Adrenal gland (tissue), 12 donors: ENCODE data around the gene ROR2. TPM values are rescaled to one million over a fixed set of nuclear protein-coding genes. Genes with fewer than 3 reads are reported as not detected.

Experiments used
- DNase-seq, 7 donors: peaks; one replicate each; pipeline ENCODE4 v3.0.0-alpha.2; 2019 to 2020
- H3K27ac ChIP-seq, 5 donors: fragments of 200-600 bp; sonication (generic) in 4 of 5; 1 replicate in 3 of 5; 2 replicates in 2 of 5; pipeline versions ENCODE4 v1.5.1 to v1.8.0; 2016 to 2020; ENCODE audit warnings: mild to moderate bottlenecking in 1 of 5
- H3K27me3 ChIP-seq: fragments of 200-600 bp; 2 replicates; pipeline ENCODE4 v1.8.0; 2021
- H3K36me3 ChIP-seq, 2 donors: fragments of 200-600 bp; replicated peaks in 1 of 2; 1 replicate in 1 of 2; 2 replicates in 1 of 2; pipeline versions ENCODE4 v1.5.1 to v1.8.0; 2018 to 2022
- H3K4me1 ChIP-seq, 2 donors: fragments of 200-600 bp; replicated peaks in 1 of 2; 1 replicate in 1 of 2; 2 replicates in 1 of 2; pipeline versions ENCODE4 v1.5.1 to v1.8.0; 2018 to 2021
- H3K4me3 ChIP-seq, 4 donors: fragments of 200-600 bp; sonication (generic) in 3 of 4; one replicate each; pipeline ENCODE4 v1.5.1; 2016 to 2018
- H3K9me3 ChIP-seq, 3 donors: fragments of 200-600 bp; sonication (generic) in 1 of 3; replicated peaks in 1 of 3; 1 replicate in 2 of 3; 2 replicates in 1 of 3; pipeline versions ENCODE4 v1.5.1 to v1.8.0; 2016 to 2021
- POLR2A ChIP-seq, 2 donors: fragments of 450-650 bp; IDR thresholded peaks; one replicate each; pipeline ENCODE4 v1.6.1; 2017; ENCODE audit warnings: antibody characterized with exemption in 2 of 2, mild to moderate bottlenecking in 2 of 2, moderate library complexity in 1 of 2
- WGBS, 4 donors: extraction: QIAGEN DNeasy Blood & Tissue Kit in 2 of 4; methylation state at CpG; one replicate each; pipeline versions ENCODE4 v1.1.5 to v1.1.7; 2013 to 2017; 5-methylcytosine and 5-hydroxymethylcytosine counted together
- intact Hi-C, 2 donors: fragments of 100-400 bp; cut with DNase I; formaldehyde crosslinking; loops; one replicate each; pipeline versions ENCODE4 v1.14.1 to v1.15.0; 2022 to 2023
- polyA plus RNA-seq, 3 donors: library from polyadenylated mRNA; stranded (reverse); fragments of 200-250 nt in 2 of 3; fragments of 350-450 nt in 1 of 3; fragmentation: Illumina TruSeq in 1 of 3; extraction: RNeasy Lipid Tissue Mini Kit (QIAGEN cat#74804) in 1 of 3; gene quantifications; one replicate each; pipeline ENCODE4 v1.2.3, GENCODE V29; 2013 to 2014
- total RNA-seq, 9 donors: library from RNA; depleted of rRNA in 4 of 9; stranded (reverse); fragments of >200 nt in 4 of 9; fragments of 120-200 nt in 1 of 9; fragmentation: NEBNext Ultra II Directional in 1 of 9; extraction: Animal tissue kit (Norgen Biotek cat#: 25700) in 1 of 9; gene quantifications; one replicate each; pipeline versions ENCODE4 v1.1.0 to v1.2.4, GENCODE V29; 2013 to 2023
- TF ChIP-seq, protein P1 (sequence below), 6 experiments: fragments of 450-650 bp in 4 of 6; fragments of 200-600 bp in 2 of 6; sonication (generic) in 1 of 6; IDR thresholded peaks; 1 replicate in 5 of 6; 2 replicates in 1 of 6; pipeline versions ENCODE4 v1.5.1 to v1.8.0; 2016 to 2021; ENCODE audit warnings: antibody characterized with exemption in 6 of 6, mild to moderate bottlenecking in 2 of 6, moderate library complexity in 1 of 6
- donor health status: healthy with polysubstance abuse.
- donor health status: Bipolar disorder and iron deficiency.
- donor health status: DM: yes; HTN: yes; CAD: no.
- donor health status: DM: no; HTN: no; CAD: no.
- donor health status: DM: no; HTN: no; CAD: no.
- donor health status: DM: yes; HTN: yes; CAD: no.

The ROR2 gene
- total and polyA plus RNA-seq, 12 donors = 3.9 to 23.9 (median 11.4) TPM

DNA sequence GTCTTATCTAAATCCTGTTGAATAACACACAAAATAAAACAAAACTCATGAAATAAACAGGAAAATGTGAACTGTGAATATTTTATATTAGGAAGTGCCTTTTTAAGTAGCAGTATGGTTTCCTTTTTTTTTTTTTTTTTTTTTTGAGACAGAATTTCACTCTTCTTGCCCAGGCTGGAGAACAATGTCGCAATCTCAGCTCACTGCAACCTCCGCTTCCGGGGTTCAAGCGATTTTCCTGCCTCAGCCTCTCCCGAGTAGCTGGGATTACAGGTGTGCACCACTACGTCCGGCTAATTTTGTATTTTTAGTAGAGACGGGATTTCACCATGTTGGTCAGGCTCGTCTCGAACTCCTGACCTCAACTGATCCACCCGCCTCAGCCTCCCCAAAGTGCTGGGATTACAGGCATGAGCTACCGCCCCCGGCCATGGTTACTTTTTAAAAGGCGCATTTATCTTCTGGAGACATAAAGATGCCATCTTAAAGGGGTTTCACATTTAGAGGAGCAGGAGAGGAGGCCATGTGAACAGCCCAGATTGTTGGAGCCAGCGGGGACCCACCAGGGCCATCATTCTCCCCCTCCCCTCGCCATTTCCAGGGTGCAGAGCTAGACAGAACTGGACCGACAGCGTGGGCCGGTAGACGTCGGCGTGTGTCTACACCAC, 64.1 kb downstream of the ROR2 start:
- no peak for DNase-seq
- WGBS, 4 donors = 77 to 87% (median 81%) methylated on average over 22 of the region's 22 CpGs
- peak overlapping the region in 2 of 5 donors; percentile 54 to 62 for H3K27ac ChIP-seq

DNA sequence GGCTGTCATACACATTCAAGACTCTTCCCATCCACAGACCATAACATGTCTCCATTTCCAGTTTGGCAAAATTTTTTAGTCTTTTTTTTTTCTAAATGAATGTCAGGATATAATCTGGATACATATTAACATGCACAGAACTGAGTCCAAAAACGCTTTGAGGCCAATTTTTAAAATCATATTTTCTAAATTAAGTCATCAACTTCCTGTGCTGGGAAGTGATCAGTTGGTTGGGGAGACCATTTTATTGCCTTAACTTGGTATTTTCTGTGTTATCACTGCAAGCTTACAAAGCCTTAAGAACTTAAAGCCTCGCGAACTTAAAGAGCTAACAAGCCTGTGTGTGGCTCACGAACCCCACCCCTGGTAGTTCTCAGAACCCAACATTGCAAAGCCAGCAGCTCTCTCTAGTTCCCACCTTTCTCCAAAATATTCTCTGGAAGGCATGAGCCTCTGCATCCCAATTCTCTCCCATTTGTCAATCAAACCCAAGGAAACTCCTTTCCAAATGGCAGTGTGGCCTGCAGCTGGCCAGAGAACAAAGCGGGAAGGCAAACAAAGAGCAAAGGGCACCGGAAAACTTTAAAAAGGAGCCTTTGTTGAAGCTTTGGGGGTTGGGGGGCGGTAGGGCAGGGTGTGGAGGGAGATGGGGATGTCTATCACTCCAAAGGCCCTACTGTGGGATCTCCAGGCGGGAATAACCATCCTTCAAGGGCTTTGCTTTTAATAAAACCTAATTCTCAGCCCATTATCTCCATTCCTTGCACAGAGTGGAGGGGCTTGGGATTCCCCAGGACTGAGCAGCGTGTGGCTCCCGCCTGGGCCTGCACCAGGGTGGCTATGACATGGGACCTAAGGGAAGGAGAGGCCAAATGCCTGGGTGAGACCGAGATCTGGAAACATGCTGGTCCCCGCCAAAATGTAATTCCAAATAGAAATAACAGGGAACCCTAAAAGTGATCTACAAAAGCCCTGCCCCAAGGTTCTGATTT, 65.0 kb downstream of the ROR2 start:
- intact Hi-C loops = no loop called here
- H3K9me3 ChIP-seq = no peaks in the 10 kb centered on the region
- H3K4me1 ChIP-seq = peaks cover 0 to 42% of the 10 kb centered on the region in 2 donors
- H3K27me3 ChIP-seq = no peaks in the 10 kb centered on the region
- H3K36me3 ChIP-seq = no peaks in the 10 kb centered on the region
- 76 to 86% (median 85%) methylated on average over 10 to 12 of the region's 12 CpGs for WGBS, 4 donors
- TF ChIP-seq, protein P1, sequence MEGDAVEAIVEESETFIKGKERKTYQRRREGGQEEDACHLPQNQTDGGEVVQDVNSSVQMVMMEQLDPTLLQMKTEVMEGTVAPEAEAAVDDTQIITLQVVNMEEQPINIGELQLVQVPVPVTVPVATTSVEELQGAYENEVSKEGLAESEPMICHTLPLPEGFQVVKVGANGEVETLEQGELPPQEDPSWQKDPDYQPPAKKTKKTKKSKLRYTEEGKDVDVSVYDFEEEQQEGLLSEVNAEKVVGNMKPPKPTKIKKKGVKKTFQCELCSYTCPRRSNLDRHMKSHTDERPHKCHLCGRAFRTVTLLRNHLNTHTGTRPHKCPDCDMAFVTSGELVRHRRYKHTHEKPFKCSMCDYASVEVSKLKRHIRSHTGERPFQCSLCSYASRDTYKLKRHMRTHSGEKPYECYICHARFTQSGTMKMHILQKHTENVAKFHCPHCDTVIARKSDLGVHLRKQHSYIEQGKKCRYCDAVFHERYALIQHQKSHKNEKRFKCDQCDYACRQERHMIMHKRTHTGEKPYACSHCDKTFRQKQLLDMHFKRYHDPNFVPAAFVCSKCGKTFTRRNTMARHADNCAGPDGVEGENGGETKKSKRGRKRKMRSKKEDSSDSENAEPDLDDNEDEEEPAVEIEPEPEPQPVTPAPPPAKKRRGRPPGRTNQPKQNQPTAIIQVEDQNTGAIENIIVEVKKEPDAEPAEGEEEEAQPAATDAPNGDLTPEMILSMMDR (IDR thresholded peaks at IDR 0.05) = no peak
- no peak for TF ChIP-seq POLR2A (IDR thresholded peaks at IDR 0.05)
- peak overlapping the region in 3 of 5 donors; percentile 38 to 62 (median 54) for H3K27ac ChIP-seq
- no peak overlapping the region for H3K4me3 ChIP-seq
- no peak for DNase-seq

More for the DNA sequence above, 64.1 kb downstream of the ROR2 start:
- no peak for TF ChIP-seq POLR2A (IDR thresholded peaks at IDR 0.05)
- TF ChIP-seq, protein P1 (IDR thresholded peaks at IDR 0.05) = no peak
- Histone ChIP-seq H3K4me1 (peaks cover 0 to 42% of the 10 kb centered on the region in 2 donors), H3K36me3 (no peaks in the 10 kb centered on the region), H3K9me3 (no peaks in the 10 kb centered on the region), H3K4me3 (no peak overlapping the region), H3K27me3 (no peaks in the 10 kb centered on the region)
- intact Hi-C loops = no loop called here

DNA sequence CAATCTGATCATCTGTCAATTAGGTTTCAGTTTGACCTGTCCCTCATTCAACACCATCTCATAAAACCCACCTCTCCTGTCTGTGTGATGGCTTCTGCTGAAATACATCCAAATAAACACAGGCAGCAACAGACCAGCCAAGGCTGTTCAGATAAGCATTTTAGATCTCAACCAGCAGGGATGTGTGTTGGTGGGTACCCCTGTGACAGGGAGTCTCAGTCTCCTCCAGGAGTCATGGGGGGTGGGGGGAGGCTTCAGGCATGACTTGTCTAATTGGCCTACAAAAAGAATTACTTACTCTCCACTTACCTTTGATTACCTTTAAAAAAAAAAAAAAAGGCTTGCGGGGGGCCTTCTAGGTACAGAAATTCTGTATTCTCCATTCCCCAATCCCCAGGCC, 65.9 kb downstream of the ROR2 start:
- H3K4me3 ChIP-seq = no peak overlapping the region
- TF ChIP-seq, protein P1 (IDR thresholded peaks at IDR 0.05) = no peak
- no peaks in the 10 kb centered on the region for H3K9me3 ChIP-seq
- H3K27me3 ChIP-seq = no peaks in the 10 kb centered on the region
- 92 to 100% (median 100%) methylated on average over 1 of the region's 1 CpG for WGBS, 4 donors
- intact Hi-C loops = no loop called here
- H3K36me3 ChIP-seq = no peaks in the 10 kb centered on the region
- DNase-seq = no peak
- H3K27ac ChIP-seq = peak overlapping the region in 2 of 5 donors; percentile 11 to 60
- peaks cover 0 to 37% of the 10 kb centered on the region in 2 donors for H3K4me1 ChIP-seq

DNA sequence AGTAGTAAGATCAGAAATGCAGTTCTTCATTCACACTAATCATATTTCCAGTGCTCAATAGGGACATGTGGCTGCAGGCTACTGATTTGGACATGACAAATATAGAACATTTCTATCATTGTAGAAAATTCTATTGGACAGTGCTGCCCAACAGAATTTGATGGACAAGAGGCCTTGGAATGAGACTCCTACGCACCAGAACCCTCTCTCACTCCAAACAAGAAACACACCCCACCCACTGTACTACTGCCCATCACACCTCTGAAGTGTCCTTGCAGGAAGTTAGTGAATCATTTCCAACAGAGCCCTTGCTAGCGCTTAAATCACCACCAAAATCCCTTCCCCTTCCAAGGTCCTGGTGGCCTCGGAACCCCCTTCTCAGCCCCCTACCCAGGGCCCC, 66.5 kb downstream of the ROR2 start:
- intact Hi-C loops = no loop called here
- peak overlapping the region in 1 of 5 donors; percentile 60 for H3K27ac ChIP-seq
- H3K4me1 ChIP-seq = peaks cover 0 to 30% of the 10 kb centered on the region in 2 donors
- H3K36me3 ChIP-seq = no peaks in the 10 kb centered on the region
- no peak for DNase-seq
- WGBS, 4 donors = 53 to 76% (median 65%) methylated on average over 3 of the region's 3 CpGs
- TF ChIP-seq, protein P1 (IDR thresholded peaks at IDR 0.05) = no peak
- no peak for TF ChIP-seq POLR2A (IDR thresholded peaks at IDR 0.05)
- no peaks in the 10 kb centered on the region for H3K9me3 ChIP-seq
- H3K27me3 ChIP-seq = no peaks in the 10 kb centered on the region
- no peak overlapping the region for H3K4me3 ChIP-seq
